Upper lobe of left lung (tissue), 6 donors: ENCODE data around the gene DPPA5. TPM values are rescaled to one million over a fixed set of nuclear protein-coding genes. Genes with fewer than 3 reads are reported as not detected.
"Not testable (repeated sequence)": the region's sequence is repeated elsewhere in the genome, so short reads cannot be mapped to it uniquely, and the experiment has no call there.

Source experiments
- ATAC-seq, 2 donors: fragments of 200-7000 bp; cut with Tn5 transposase; one replicate each; pipeline ENCODE4 v1.9.1; 2022; ENCODE audit warnings: mild to moderate bottlenecking in 2 of 2, moderate library complexity in 2 of 2; ENCODE audit not compliant: low FRiP score in 2 of 2
- DNase-seq, 2 donors: peaks; one replicate each; pipeline ENCODE4 v3.0.0-alpha.2; 2019 to 2020
- H3K27ac ChIP-seq, 4 donors: fragments of 200-600 bp; sonication (generic); one replicate each; pipeline ENCODE4 v1.5.1; 2016 to 2019
- H3K27me3 ChIP-seq, 4 donors: fragments of 200-600 bp; sonication (generic); one replicate each; pipeline ENCODE4 v1.5.1; 2017 to 2019
- H3K36me3 ChIP-seq, 4 donors: fragments of 200-600 bp; sonication (generic); one replicate each; pipeline ENCODE4 v1.5.1; 2016 to 2019
- H3K4me1 ChIP-seq, 4 donors: fragments of 200-600 bp; sonication (generic); one replicate each; pipeline ENCODE4 v1.5.1; 2018 to 2019
- H3K4me3 ChIP-seq, 4 donors: fragments of 200-600 bp; sonication (generic); one replicate each; pipeline ENCODE4 v1.5.1; 2017 to 2019; ENCODE audit warnings: mild to moderate bottlenecking in 2 of 4, moderate library complexity in 1 of 4
- H3K9me3 ChIP-seq, 4 donors: fragments of 200-600 bp; sonication (generic); one replicate each; pipeline ENCODE4 v1.5.1; 2018 to 2019
- CTCF ChIP-seq, 6 experiments: fragments of 450-650 bp in 4 of 6; fragments of 200-600 bp in 2 of 6; sonication (generic) in 2 of 6; IDR thresholded peaks; one replicate each; pipeline ENCODE4 v1.5.1; 2016 to 2019; ENCODE audit warnings: antibody characterized with exemption in 6 of 6
- EP300 ChIP-seq, 4 donors: sonication (generic); formaldehyde crosslinking; IDR thresholded peaks; one replicate each; pipeline ENCODE4 v1.5.1; 2017; ENCODE audit warnings: antibody characterized with exemption in 4 of 4, control low read depth in 2 of 4
- POLR2A ChIP-seq, 4 donors: fragments of 450-650 bp; IDR thresholded peaks; one replicate each; pipeline ENCODE4 v1.5.1; 2016 to 2017; ENCODE audit warnings: antibody characterized with exemption in 4 of 4, mild to moderate bottlenecking in 2 of 4
- POLR2AphosphoS5 ChIP-seq, 2 donors: sonication (generic); formaldehyde crosslinking; IDR thresholded peaks; one replicate each; pipeline ENCODE4 v1.5.1; 2017; ENCODE audit warnings: antibody characterized with exemption in 2 of 2
- WGBS, 2 donors: methylation state at CpG; one replicate each; pipeline ENCODE4 v1.1.5; 2017 to 2018; 5-methylcytosine and 5-hydroxymethylcytosine counted together
- total RNA-seq, 6 donors: library from RNA; depleted of rRNA in 4 of 6; stranded (reverse); fragments of >200 nt in 4 of 6; gene quantifications; one replicate each; pipeline versions ENCODE4 v1.1.0 to v1.2.1, GENCODE V29; 2016 to 2021
- donor health status: DM: no; HTN: no; CAD: no; lungs with moderate emphysema.
- donor health status: DM: no; HTN: yes; CAD: no; lungs with severe emphysema.

Gene DPPA5
- total RNA-seq, 6 donors from 2014 or later, result not detected

GRCh38 chr6:73388433-73388799 lies 34.3 kb upstream of the DPPA5 start:
- Histone ChIP-seq H3K27ac (peak overlapping the region in 2 of 4 donors; percentile 71 to 75), H3K9me3 (no peaks in the 10 kb centered on the region), H3K4me3 (peak overlapping the region in 3 of 4 donors; percentile 44 to 55 (median 52)), H3K27me3 (no peaks in the 10 kb centered on the region), H3K4me1 (peaks cover 0 to 10% (median 0%) of the 10 kb centered on the region in 4 donors), H3K36me3 (no peaks in the 10 kb centered on the region)
- DNase-seq (no peak), ATAC-seq (peak in 1 of 2 donors; percentile 34)
- 33 to 49% methylated on average over 4 of the region's 4 CpGs for WGBS, 2 donors
- TF ChIP-seq EP300 (IDR thresholded peaks at IDR 0.05), result no peak
- TF ChIP-seq CTCF (IDR thresholded peaks at IDR 0.05), result no peak
- no peak for TF ChIP-seq POLR2A (IDR thresholded peaks at IDR 0.05)
- TF ChIP-seq POLR2AphosphoS5 (IDR thresholded peaks at IDR 0.05), result no peak

- H3K9me3 ChIP-seq, result no peaks in the 10 kb centered on the region
- H3K4me1 ChIP-seq, result no peaks in the 10 kb centered on the region
- DNase-seq, result no peak
- ATAC-seq, result no peak
- TF ChIP-seq POLR2AphosphoS5 (IDR thresholded peaks at IDR 0.05) (no peak), POLR2A (IDR thresholded peaks at IDR 0.05) (no peak), EP300 (IDR thresholded peaks at IDR 0.05) (no peak), CTCF (IDR thresholded peaks at IDR 0.05) (no peak)
- WGBS, 2 donors, result 84 to 92% methylated on average over 6 of the region's 6 CpGs
- no peak overlapping the region for H3K4me3 ChIP-seq
- H3K27me3 ChIP-seq, result no peaks in the 10 kb centered on the region
- H3K27ac ChIP-seq, result no peak overlapping the region
- no peaks in the 10 kb centered on the region for H3K36me3 ChIP-seq
Measured at GRCh38 chr6:73382462-73383113, 28.5 kb upstream of the DPPA5 start.

- H3K27ac ChIP-seq, DNase-seq, H3K4me3 ChIP-seq, H3K4me1 ChIP-seq, H3K9me3 ChIP-seq, ATAC-seq, H3K27me3 ChIP-seq, H3K36me3 ChIP-seq: not testable (repeated sequence)
- 92 to 96% methylated on average over 10 of the region's 10 CpGs for WGBS, 2 donors
Measured at GRCh38 chr6:73381531-73381930, 27.5 kb upstream of the DPPA5 start.

- Histone ChIP-seq H3K36me3 (no peaks in the 10 kb centered on the region), H3K4me1 (no peaks in the 10 kb centered on the region), H3K4me3 (no peak overlapping the region), H3K27me3 (no peaks in the 10 kb centered on the region), H3K27ac (no peak overlapping the region), H3K9me3 (peaks cover 0 to 4% (median 4%) of the 10 kb centered on the region in 4 donors)
- no peak for ATAC-seq
- DNase-seq, result no peak
- 64 to 69% methylated on average over 3 of the region's 3 CpGs for WGBS, 2 donors
- TF ChIP-seq EP300 (IDR thresholded peaks at IDR 0.05), result no peak
- TF ChIP-seq POLR2AphosphoS5 (IDR thresholded peaks at IDR 0.05), result no peak
Measured at GRCh38 chr6:73377225-73377624, 23.1 kb upstream of the DPPA5 start.

- ATAC-seq (no peak), DNase-seq (no peak)
- WGBS, 2 donors, result 84 to 95% methylated on average over 1 of the region's 1 CpG
- Histone ChIP-seq H3K27ac (no peak overlapping the region), H3K4me1 (no peaks in the 10 kb centered on the region), H3K36me3 (no peaks in the 10 kb centered on the region), H3K9me3 (peaks cover 0 to 18% (median 11%) of the 10 kb centered on the region in 4 donors), H3K4me3 (no peak overlapping the region), H3K27me3 (no peaks in the 10 kb centered on the region)
- no peak for TF ChIP-seq POLR2A (IDR thresholded peaks at IDR 0.05)
- TF ChIP-seq EP300 (IDR thresholded peaks at IDR 0.05), result no peak
- no peak for TF ChIP-seq CTCF (IDR thresholded peaks at IDR 0.05)
- TF ChIP-seq POLR2AphosphoS5 (IDR thresholded peaks at IDR 0.05), result no peak
Measured at GRCh38 chr6:73375216-73375615, 21.1 kb upstream of the DPPA5 start.

GRCh38 chr6:73372516-73372915 lies 18.4 kb upstream of the DPPA5 start:
- H3K4me1 ChIP-seq, result no peaks in the 10 kb centered on the region
- ATAC-seq (no peak), DNase-seq (no peak)
- no peak overlapping the region for H3K27ac ChIP-seq
- no peaks in the 10 kb centered on the region for H3K36me3 ChIP-seq
- H3K9me3 ChIP-seq, result peaks cover 0 to 18% (median 11%) of the 10 kb centered on the region in 4 donors
- H3K27me3 ChIP-seq, result no peaks in the 10 kb centered on the region
- 80 to 88% methylated on average over 10 of the region's 10 CpGs for whole genome bisulfite sequencing, 2 donors
- TF ChIP-seq POLR2AphosphoS5 (IDR thresholded peaks at IDR 0.05) (no peak), EP300 (IDR thresholded peaks at IDR 0.05) (no peak), POLR2A (IDR thresholded peaks at IDR 0.05) (no peak)
- no peak overlapping the region for H3K4me3 ChIP-seq
